ENCODE results near the gene VPS36. TPM values are rescaled to one million over a fixed set of nuclear protein-coding genes. Genes with fewer than 3 reads are reported as not detected.
A peak's percentile ranks its signal among the peaks of the same experiment; 100 is the strongest.

The VPS36 gene
- total and polyA plus RNA-seq, 10 of the 15 experiments (the other 5 are each of a cell fraction or from before 2014, with no cell fraction given), result 10.3 to 29.0 (median 23.9) TPM

- TF ChIP-seq SKIL (IDR thresholded peaks at IDR 0.05; ENCODE audit: low read depth, poor library complexity, severe bottlenecking) (peak; percentile 31), KAT2A (conservative IDR thresholded peaks at IDR 0.05; ENCODE audit: control insufficient read depth, low read depth, low read length) (no peak), CBFB (IDR thresholded peaks at IDR 0.05; ENCODE audit: low read depth) (no peak), ZNF687 (IDR thresholded peaks at IDR 0.05) (no peak), CBX3 (IDR thresholded peaks at IDR 0.05; ENCODE audit: borderline replicate concordance, low read depth) (no peak), ZNF24 (IDR thresholded peaks at IDR 0.05) (no peak), IKZF1 (conservative IDR thresholded peaks at IDR 0.05) (0 out of 2 replicates have a peak, but pooled peaks have one; percentile 20), NFXL1 (IDR thresholded peaks at IDR 0.05; ENCODE audit: borderline replicate concordance) (no peak), FOXM1 (IDR thresholded peaks at IDR 0.05; ENCODE audit: low read depth, low read length) (no peak), IRF4 (IDR thresholded peaks at IDR 0.05; ENCODE audit: low read depth, low read length) (peak; percentile 14; the same call in 1 of the 2 replicates), IKZF2 (IDR thresholded peaks at IDR 0.05) (no peak), BHLHE40 (IDR thresholded peaks at IDR 0.05; ENCODE audit: borderline replicate concordance in 1 of 2, low read depth in 2 of 2, low read length in 1 of 2) (peak; percentile 65 to 71; a peak in 3 of 4 replicates), SMC3 (IDR thresholded peaks at IDR 0.05; ENCODE audit: borderline replicate concordance, low read length) (no peak), BCLAF1 (IDR thresholded peaks at IDR 0.05) (no peak)
- TF ChIP-seq, protein P1, sequence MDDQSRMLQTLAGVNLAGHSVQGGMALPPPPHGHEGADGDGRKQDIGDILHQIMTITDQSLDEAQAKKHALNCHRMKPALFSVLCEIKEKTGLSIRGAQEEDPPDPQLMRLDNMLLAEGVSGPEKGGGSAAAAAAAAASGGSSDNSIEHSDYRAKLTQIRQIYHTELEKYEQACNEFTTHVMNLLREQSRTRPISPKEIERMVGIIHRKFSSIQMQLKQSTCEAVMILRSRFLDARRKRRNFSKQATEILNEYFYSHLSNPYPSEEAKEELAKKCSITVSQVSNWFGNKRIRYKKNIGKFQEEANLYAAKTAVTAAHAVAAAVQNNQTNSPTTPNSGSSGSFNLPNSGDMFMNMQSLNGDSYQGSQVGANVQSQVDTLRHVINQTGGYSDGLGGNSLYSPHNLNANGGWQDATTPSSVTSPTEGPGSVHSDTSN (IDR thresholded peaks at IDR 0.05; ENCODE audit: insufficient replicate concordance, low read depth, low read length), result no peak
These were observed 38.8 kb downstream of the VPS36 start (continued) for GRCh38 chr13:52411629-52412028.

Measured in GM12878 (cell line).